Fibroblast of lung (primary cell): ENCODE results near the gene CHFR. TPM values are rescaled to one million over a fixed set of nuclear protein-coding genes. Genes with fewer than 3 reads are reported as not detected.

ENCODE experiments used
- DNase-seq, 2 donors: peaks; one replicate each; pipeline versions ENCODE4 v3.0.0 to v3.0.0-alpha.2; 2010; ENCODE audit warnings: low read depth in 2 of 2
- H2AFZ ChIP-seq: 2 replicates; pipeline ENCODE4 v1.5.1; 2012; ENCODE audit warnings: low read length, control low read depth, inconsistent platforms
- H3K27ac ChIP-seq: 2 replicates; pipeline ENCODE4 v1.5.1; 2011; ENCODE audit warnings: low read length, control low read depth; ENCODE audit not compliant: insufficient read depth
- H3K27me3 ChIP-seq: 2 replicates; pipeline ENCODE4 v1.5.1; 2011; ENCODE audit warnings: mild to moderate bottlenecking, low read length; ENCODE audit not compliant: control insufficient read depth, insufficient read depth
- H3K36me3 ChIP-seq: 2 replicates; pipeline ENCODE4 v1.5.1; 2011; ENCODE audit warnings: low read length; ENCODE audit not compliant: control insufficient read depth, insufficient read depth
- H3K4me1 ChIP-seq: 2 replicates; pipeline ENCODE4 v1.5.1; 2011; ENCODE audit warnings: low read length; ENCODE audit not compliant: control insufficient read depth, insufficient read depth; ENCODE audit errors: extremely low read depth
- H3K4me2 ChIP-seq: 2 replicates; pipeline ENCODE4 v1.5.1; 2011; ENCODE audit warnings: low read length, control low read depth; ENCODE audit not compliant: insufficient read depth; ENCODE audit errors: extremely low read depth
- H3K4me3 ChIP-seq, 4 experiments: fragments of 200-600 bp in 1 of 4; sonication (generic) in 1 of 4; replicated peaks in 1 of 4; 2 replicates each; pipeline ENCODE4 v1.5.1; 2011 to 2016; ENCODE audit warnings: low read length in 4 of 4, low read depth in 3 of 4, mild to moderate bottlenecking in 3 of 4, control low read depth in 2 of 4, inconsistent platforms in 1 of 4, mixed read lengths in 1 of 4; ENCODE audit not compliant: insufficient read depth in 1 of 4; ENCODE audit errors: control extremely low read depth in 1 of 4
- H3K79me2 ChIP-seq: 2 replicates; pipeline ENCODE4 v1.5.1; 2012; ENCODE audit warnings: mild to moderate bottlenecking, low read length, inconsistent platforms; ENCODE audit not compliant: control insufficient read depth, insufficient read depth
- H3K9ac ChIP-seq: 2 replicates; pipeline ENCODE4 v1.5.1; 2011; ENCODE audit warnings: mild to moderate bottlenecking, low read length, control low read depth; ENCODE audit not compliant: insufficient read depth
- H3K9me3 ChIP-seq: 2 replicates; pipeline ENCODE4 v1.5.1; 2012; ENCODE audit warnings: low read depth, low read length; ENCODE audit not compliant: control insufficient read depth, insufficient read depth
- H4K20me1 ChIP-seq: 2 replicates; pipeline ENCODE4 v1.5.1; 2011; ENCODE audit warnings: low read length; ENCODE audit not compliant: control insufficient read depth, insufficient read depth; ENCODE audit errors: extremely low read depth
- CTCF ChIP-seq, 2 donors: IDR thresholded peaks in 1 of 2; conservative IDR thresholded peaks in 1 of 2; 1 replicate in 1 of 2; 2 replicates in 1 of 2; pipeline ENCODE4 v1.5.1; 2011 to 2012; ENCODE audit warnings: low read length in 2 of 2, control low read depth in 1 of 2, inconsistent platforms in 1 of 2, low read depth in 1 of 2, mild to moderate bottlenecking in 1 of 2
- EZH2 ChIP-seq: IDR thresholded peaks from 2 replicates; pipeline ENCODE4 v1.5.1; 2012; ENCODE audit warnings: low read length, control low read depth, mild to moderate bottlenecking; ENCODE audit errors: missing control alignments
- polyA plus RNA-seq, 2 donors: library from polyadenylated mRNA; depleted of rRNA in 1 of 2; stranded (reverse) in 1 of 2; unstranded in 1 of 2; fragments of >200 nt; gene quantifications; 2 replicates each; pipeline ENCODE4 v1.2.1, GENCODE V29; 2011 to 2012; ENCODE audit warnings: missing spikeins in 1 of 2
- total RNA-seq: library from RNA; depleted of rRNA; stranded (reverse); fragments of >200 nt; gene quantifications from 2 replicates; pipeline ENCODE4 v1.2.1, GENCODE V29; 2014

Gene CHFR
- total and polyA plus RNA-seq, 2 donors (not counting 1 experiment from before 2014, with no cell fraction given), result 24.3 to 28.2 TPM

GRCh38 chr12:132907216-132907615 is 19.8 kb upstream of the CHFR start:
- peak overlapping the region in 1 of 4 experiments; percentile 7 for H3K4me3 ChIP-seq

GRCh38 chr12:132904718-132905328 is 17.4 kb upstream of the CHFR start:
- Histone ChIP-seq H3K9me3 (no peaks in the 10 kb centered on the region), H3K27me3 (no peaks in the 10 kb centered on the region), H3K4me2 (no peak overlapping the region), H3K27ac (no peak overlapping the region), H3K79me2 (no peaks in the 10 kb centered on the region), H3K4me1 (no peaks in the 10 kb centered on the region), H3K9ac (no peak overlapping the region), H2AFZ (no peak overlapping the region), H3K36me3 (no peaks in the 10 kb centered on the region), H4K20me1 (no peaks in the 10 kb centered on the region), H3K4me3 (no peak overlapping the region)
- TF ChIP-seq CTCF (conservative IDR thresholded peaks at IDR 0.05 in 1 of 2, IDR thresholded peaks at IDR 0.05 in 1 of 2; ENCODE audit: low read depth in 1 of 2, low read length in 2 of 2) (peak; percentile 46 to 60), EZH2 (no peak)
- DNase-seq, result peak; percentile 27 to 46

More at GRCh38 chr12:132907216-132907615, 19.8 kb upstream of the CHFR start:
- no peak overlapping the region for H3K9ac ChIP-seq
- no peak overlapping the region for H2AFZ ChIP-seq
- no peaks in the 10 kb centered on the region for H3K27me3 ChIP-seq
- peak in 1 of 2 donors; percentile 6 for DNase-seq
- H3K36me3 ChIP-seq, result no peaks in the 10 kb centered on the region
- H3K27ac ChIP-seq, result no peak overlapping the region
- H3K4me1 ChIP-seq, result no peaks in the 10 kb centered on the region
- no peaks in the 10 kb centered on the region for H3K9me3 ChIP-seq
- no peaks in the 10 kb centered on the region for H4K20me1 ChIP-seq
- no peaks in the 10 kb centered on the region for H3K79me2 ChIP-seq
- no peak overlapping the region for H3K4me2 ChIP-seq
- TF ChIP-seq CTCF (conservative IDR thresholded peaks at IDR 0.05 in 1 of 2, IDR thresholded peaks at IDR 0.05 in 1 of 2; ENCODE audit: low read depth in 1 of 2, low read length in 2 of 2) (no peak), EZH2 (no peak)

- Histone ChIP-seq H3K9ac (no peak overlapping the region), H3K36me3 (no peaks in the 10 kb centered on the region), H3K4me2 (no peak overlapping the region), H3K4me1 (no peaks in the 10 kb centered on the region), H3K27ac (no peak overlapping the region), H3K9me3 (no peaks in the 10 kb centered on the region), H3K27me3 (no peaks in the 10 kb centered on the region), H3K79me2 (no peaks in the 10 kb centered on the region), H2AFZ (no peak overlapping the region), H4K20me1 (no peaks in the 10 kb centered on the region), H3K4me3 (no peak overlapping the region)
- peak in 1 of 2 donors; percentile 57 for DNase-seq
- no peak for TF ChIP-seq EZH2
- TF ChIP-seq CTCF (conservative IDR thresholded peaks at IDR 0.05 in 1 of 2, IDR thresholded peaks at IDR 0.05 in 1 of 2; ENCODE audit: low read depth in 1 of 2, low read length in 2 of 2), result no peak
Measured at GRCh38 chr12:132899033-132899432, 11.6 kb upstream of the CHFR start.
